Karpas-422 (cell line): ENCODE measurements around the gene GSK3A. TPM values are rescaled to one million over a fixed set of nuclear protein-coding genes. Genes with fewer than 3 reads are reported as not detected.
A peak's percentile ranks its signal among the peaks of the same experiment; 100 is the strongest.
"Not testable (repeated sequence)": the region's sequence is repeated elsewhere in the genome, so short reads cannot be mapped to it uniquely, and the experiment has no call there.

Experiments used
- DNase-seq: peaks from one replicate; pipeline ENCODE4 v3.0.0-alpha.2; 2015
- H2AFZ ChIP-seq: fragments of 200-600 bp; sonication (generic); 2 replicates; pipeline ENCODE4 v1.6.1; 2014; ENCODE audit warnings: antibody characterized with exemption, low read length, mixed read lengths
- H3K27ac ChIP-seq: fragments of 200-600 bp; sonication (generic); 2 replicates; pipeline ENCODE4 v1.5.1; 2014; ENCODE audit warnings: mild to moderate bottlenecking, low read length, moderate library complexity
- H3K27me3 ChIP-seq: fragments of 200-600 bp; sonication (generic); 2 replicates; pipeline ENCODE4 v1.6.1; 2014; ENCODE audit warnings: low read length, mixed read lengths
- H3K36me3 ChIP-seq: fragments of 200-600 bp; sonication (generic); 2 replicates; pipeline ENCODE4 v1.6.1; 2014; ENCODE audit warnings: low read length, mixed read lengths; ENCODE audit not compliant: insufficient read depth
- H3K4me1 ChIP-seq: fragments of 200-600 bp; sonication (generic); 2 replicates; pipeline ENCODE4 v1.6.1; 2014; ENCODE audit warnings: mild to moderate bottlenecking, low read length, mixed read lengths
- H3K4me2 ChIP-seq: fragments of 200-600 bp; sonication (generic); 2 replicates; pipeline ENCODE4 v1.6.1; 2014; ENCODE audit warnings: low read length, low read depth, mild to moderate bottlenecking; ENCODE audit not compliant: poor library complexity, severe bottlenecking
- H3K4me3 ChIP-seq: fragments of 200-600 bp; sonication (generic); 2 replicates; pipeline ENCODE4 v1.5.1; 2014; ENCODE audit warnings: mild to moderate bottlenecking, antibody characterized with exemption, low read length, mixed read lengths
- H3K79me2 ChIP-seq: fragments of 200-600 bp; sonication (generic); 2 replicates; pipeline ENCODE4 v1.6.1; 2014; ENCODE audit warnings: mild to moderate bottlenecking, low read length, mixed read lengths
- H3K9ac ChIP-seq: fragments of 200-600 bp; sonication (generic); 2 replicates; pipeline ENCODE4 v1.6.0; 2014; ENCODE audit warnings: low read length
- H3K9me2 ChIP-seq: fragments of 200-600 bp; sonication (generic), shearing (Covaris generic); replicated peaks from 2 replicates; pipeline ENCODE4 v1.6.0; 2014; ENCODE audit warnings: mild to moderate bottlenecking, low read length, moderate library complexity; ENCODE audit not compliant: insufficient read depth
- H3K9me3 ChIP-seq: fragments of 300-700, 200-600 bp; sonication (generic); 2 replicates; pipeline ENCODE4 v1.6.1; 2014; ENCODE audit warnings: low read length, mixed read lengths
- H4K20me1 ChIP-seq: fragments of 200-600 bp; sonication (generic); 2 replicates; pipeline ENCODE4 v1.6.1; 2014; ENCODE audit warnings: mild to moderate bottlenecking, antibody characterized with exemption, low read length, low read depth; ENCODE audit not compliant: insufficient read depth
- total RNA-seq: library from RNA; depleted of rRNA; stranded (reverse); fragments of >200 nt; shearing (Covaris generic); gene quantifications from 2 replicates; pipeline ENCODE4 v1.2.3, GENCODE V29; 2014; ENCODE audit warnings: low replicate concordance

GSK3A gene
- total RNA-seq, 1 experiment from 2014 or later = 29.3 TPM

- Histone ChIP-seq H4K20me1 (no peaks in the 10 kb centered on the region), H3K4me3 (peak overlapping the region; percentile 74), H3K4me2 (peak overlapping the region; percentile 94), H3K4me1 (peaks cover 29% of the 10 kb centered on the region), H2AFZ (peak overlapping the region; percentile 68; the same call in 1 of the 2 replicates), H3K36me3 (no peaks in the 10 kb centered on the region), H3K79me2 (peaks cover 20% of the 10 kb centered on the region), H3K27ac (peak overlapping the region; percentile 89), H3K9me3 (no peaks in the 10 kb centered on the region), H3K9ac (peak overlapping the region; percentile 91), H3K9me2 (no peaks in the 10 kb centered on the region), H3K27me3 (no peaks in the 10 kb centered on the region)
- no peak for DNase-seq
These were observed 27.3 kb upstream of the GSK3A start for GRCh38 chr19:42269478-42270345.

GRCh38 chr19:42268704-42269477 is 26.5 kb upstream of the GSK3A start, which contains the start of gene CIC:
CIC (plus strand) TSS chr19:42269252; CDS start chr19:42271784, 2,532 bp downstream.
- peak; percentile 100 for DNase-seq
- Histone ChIP-seq H3K36me3 (no peaks in the 10 kb centered on the region), H3K9me3 (no peaks in the 10 kb centered on the region), H3K9ac (peak within 1 kb of the TSS; percentile 91), H4K20me1 (no peaks in the 10 kb centered on the region), H3K27me3 (no peaks in the 10 kb centered on the region), H3K9me2 (no peaks in the 10 kb centered on the region), H2AFZ (peak within 1 kb of the TSS; percentile 79; the same call in 1 of the 2 replicates), H3K4me3 (peak within 1 kb of the TSS; percentile 74), H3K4me1 (peaks cover 29% of the 10 kb centered on the region), H3K27ac (peak within 1 kb of the TSS; percentile 89), H3K4me2 (peak within 1 kb of the TSS; percentile 94), H3K79me2 (peaks cover 20% of the 10 kb centered on the region)

DNA sequence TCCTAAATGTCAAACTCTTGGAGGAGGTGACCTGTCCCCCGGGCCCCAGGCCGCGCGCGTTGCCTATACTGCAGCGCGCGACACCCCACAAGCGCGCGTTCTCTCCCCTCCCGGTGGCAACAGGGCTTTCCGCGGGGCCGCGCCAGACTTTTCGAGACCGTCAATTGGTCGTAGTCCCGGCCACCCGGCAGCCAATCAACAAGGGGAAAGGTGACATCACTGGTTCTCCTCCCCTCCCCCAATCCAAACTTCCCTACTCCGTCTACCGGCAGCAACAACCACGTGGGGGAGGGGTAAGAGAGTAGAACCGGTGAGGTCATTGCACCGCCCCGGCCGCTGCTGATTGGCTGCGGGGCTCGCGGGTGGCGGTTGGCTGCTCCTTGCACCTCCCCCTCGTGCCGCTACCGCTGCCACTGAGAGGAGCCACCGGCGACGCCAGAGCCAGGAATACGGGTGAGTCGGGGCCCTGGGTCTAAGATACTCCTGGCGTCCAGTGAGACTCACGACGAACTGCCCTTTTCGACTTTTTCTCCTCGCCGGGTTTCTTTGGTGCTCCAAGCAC is 25.8 kb upstream of the GSK3A start:
- Histone ChIP-seq H3K4me3 (peak overlapping the region; percentile 72), H3K9me2 (no peaks in the 10 kb centered on the region)

DNA sequence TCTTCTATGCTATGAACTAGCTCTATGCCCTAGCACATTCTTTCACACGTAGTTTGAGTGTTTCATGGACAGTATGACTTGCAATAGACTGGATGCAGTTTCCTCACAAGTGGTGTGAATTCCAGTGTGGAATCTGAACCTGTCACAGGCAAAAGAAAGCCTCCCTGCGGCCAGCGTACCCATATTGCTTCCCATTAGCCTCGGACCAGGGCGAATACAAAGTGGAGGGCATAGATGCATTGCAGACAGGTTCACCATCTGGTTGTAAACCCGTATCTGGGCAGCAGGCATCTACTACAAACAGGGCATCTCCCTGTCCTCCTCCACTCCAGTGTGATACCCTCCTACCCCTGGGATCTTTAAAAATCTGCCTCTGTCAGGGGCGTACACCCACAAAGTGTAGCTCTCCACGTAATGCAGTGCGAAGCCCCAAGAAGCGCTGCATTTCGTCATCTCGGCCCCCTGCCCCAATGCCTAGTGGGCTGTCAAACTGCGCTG is 25.3 kb upstream of the GSK3A start:
- Histone ChIP-seq H4K20me1 (no peaks in the 10 kb centered on the region), H2AFZ (peak overlapping the region; percentile 61), H3K9ac (peak overlapping the region; percentile 83), H3K4me1 (peaks cover 29% of the 10 kb centered on the region), H3K79me2 (peaks cover 20% of the 10 kb centered on the region), H3K4me2 (peak overlapping the region; percentile 87), H3K4me3 (peak overlapping the region; percentile 72), H3K9me2 (no peaks in the 10 kb centered on the region), H3K9me3 (no peaks in the 10 kb centered on the region), H3K27me3 (no peaks in the 10 kb centered on the region), H3K36me3 (no peaks in the 10 kb centered on the region), H3K27ac (no peak overlapping the region)
- DNase-seq = no peak

More for the DNA sequence above, 25.8 kb upstream of the GSK3A start:
- Histone ChIP-seq H3K4me2 (peak overlapping the region; percentile 87), H3K79me2 (peaks cover 20% of the 10 kb centered on the region), H2AFZ (peak overlapping the region; percentile 79), H3K27ac (peak overlapping the region; percentile 85), H3K27me3 (no peaks in the 10 kb centered on the region), H4K20me1 (no peaks in the 10 kb centered on the region), H3K9ac (peak overlapping the region; percentile 83), H3K9me3 (no peaks in the 10 kb centered on the region), H3K4me1 (peaks cover 29% of the 10 kb centered on the region), H3K36me3 (no peaks in the 10 kb centered on the region)
- peak; percentile 100 for DNase-seq

GRCh38 chr19:42266928-42267603 is 24.7 kb upstream of the GSK3A start:
- Histone ChIP-seq H3K4me3 (peak overlapping the region; percentile 72; the same call in 1 of the 2 replicates), H3K4me1 (peaks cover 29% of the 10 kb centered on the region), H3K79me2 (peaks cover 20% of the 10 kb centered on the region), H3K9ac (peak overlapping the region; percentile 83; the same call in 1 of the 2 replicates), H2AFZ (peak overlapping the region; percentile 61; the same call in 1 of the 2 replicates), H3K4me2 (peak overlapping the region; percentile 87)
- DNase-seq, H4K20me1 ChIP-seq, H3K27me3 ChIP-seq, H3K9me3 ChIP-seq, H3K27ac ChIP-seq, H3K36me3 ChIP-seq, H3K9me2 ChIP-seq: not testable (repeated sequence)

GRCh38 chr19:42266105-42266504 is 23.7 kb upstream of the GSK3A start:
- Histone ChIP-seq H3K79me2 (peaks cover 14% of the 10 kb centered on the region), H3K4me1 (peaks cover 23% of the 10 kb centered on the region)
- not testable (repeated sequence) for H3K4me3 ChIP-seq, H3K27me3 ChIP-seq, DNase-seq, H3K9me3 ChIP-seq, H3K4me2 ChIP-seq, H3K9me2 ChIP-seq, H2AFZ ChIP-seq, H4K20me1 ChIP-seq, H3K36me3 ChIP-seq, H3K27ac ChIP-seq, H3K9ac ChIP-seq

DNA sequence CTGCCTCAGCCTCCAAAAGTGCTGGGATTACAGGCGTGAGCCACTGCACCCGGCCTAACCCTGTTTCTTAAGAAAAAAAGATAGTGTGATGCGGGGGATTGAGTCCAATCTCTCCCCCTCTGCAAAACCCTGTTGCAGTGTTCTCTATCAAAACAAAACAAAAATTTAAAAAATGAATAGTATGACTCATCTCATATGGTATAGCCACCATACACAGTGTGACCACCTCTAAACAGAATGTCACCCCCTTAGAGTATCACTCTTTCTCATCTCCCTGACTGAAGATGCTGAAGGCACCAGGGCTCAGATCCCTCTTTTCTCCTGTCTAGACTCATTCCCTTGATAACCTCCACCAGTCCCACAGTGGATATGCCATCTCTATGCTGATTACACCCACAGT is 19.4 kb upstream of the GSK3A start:
- H3K9ac ChIP-seq = no peak overlapping the region
- H3K9me3 ChIP-seq = no peaks in the 10 kb centered on the region
- H3K4me3 ChIP-seq = no peak overlapping the region
- H3K9me2 ChIP-seq = no peaks in the 10 kb centered on the region
- H2AFZ ChIP-seq = no peak overlapping the region
- no peak for DNase-seq
- no peaks in the 10 kb centered on the region for H3K4me1 ChIP-seq
- no peak overlapping the region for H3K4me2 ChIP-seq
- no peak overlapping the region for H3K27ac ChIP-seq
- H3K27me3 ChIP-seq = no peaks in the 10 kb centered on the region
- no peaks in the 10 kb centered on the region for H3K79me2 ChIP-seq
- H4K20me1 ChIP-seq = no peaks in the 10 kb centered on the region
- H3K36me3 ChIP-seq = no peaks in the 10 kb centered on the region
